Testis (tissue), 3 donors: ENCODE results near the gene ARRDC5. TPM values are rescaled to one million over a fixed set of nuclear protein-coding genes. Genes with fewer than 3 reads are reported as not detected.

Experiments used
- DNase-seq: peaks from one replicate; pipeline ENCODE4 v3.0.0-alpha.2; 2019
- H3K27ac ChIP-seq, 2 donors: fragments of 200-600 bp; sonication (generic); one replicate each; pipeline ENCODE4 v1.5.1; 2019
- H3K27me3 ChIP-seq: fragments of 200-600 bp; sonication (generic); one replicate; pipeline ENCODE4 v1.5.1; 2019
- H3K36me3 ChIP-seq: fragments of 200-600 bp; sonication (generic); one replicate; pipeline ENCODE4 v1.5.1; 2017; ENCODE audit warnings: low read depth; ENCODE audit errors: missing control alignments
- H3K4me1 ChIP-seq: fragments of 200-600 bp; sonication (generic); one replicate; pipeline ENCODE4 v1.5.1; 2019
- H3K4me3 ChIP-seq, 2 donors: fragments of 200-600 bp; sonication (generic); one replicate each; pipeline ENCODE4 v1.5.1; 2017 to 2019
- H3K9me3 ChIP-seq: fragments of 200-600 bp; sonication (generic); one replicate; pipeline ENCODE4 v1.5.1; 2017
- CTCF ChIP-seq, 3 experiments: fragments of 450-650 bp in 2 of 3; fragments of 200-600 bp in 1 of 3; sonication (generic) in 1 of 3; IDR thresholded peaks; one replicate each; pipeline ENCODE4 v1.5.1; 2016 to 2019; ENCODE audit warnings: antibody characterized with exemption in 3 of 3, mild to moderate bottlenecking in 2 of 3, moderate library complexity in 1 of 3
- POLR2A ChIP-seq: fragments of 450-650 bp; IDR thresholded peaks from one replicate; pipeline ENCODE4 v1.6.1; 2017; ENCODE audit warnings: antibody characterized with exemption, mild to moderate bottlenecking, moderate library complexity
- WGBS, 2 donors: methylation state at CpG; one replicate each; pipeline ENCODE4 v1.1.5; 2018; 5-methylcytosine and 5-hydroxymethylcytosine counted together
- intact Hi-C: fragments of 100-400 bp; cut with DNase I; formaldehyde crosslinking; loops from one replicate; pipeline ENCODE4 v1.15.1; 2023; ENCODE audit warnings: low total_unique reads
- polyA plus RNA-seq: library from polyadenylated mRNA; stranded (reverse); fragments of 350-450 nt; fragmentation: Illumina TruSeq; extraction: RNeasy Lipid Tissue Mini Kit (QIAGEN cat#74804); gene quantifications from one replicate; pipeline ENCODE4 v1.2.3, GENCODE V29; 2014; ENCODE audit warnings: low read depth, low replicate concordance; ENCODE audit not compliant: insufficient read depth
- total RNA-seq, 2 donors: library from RNA; depleted of rRNA; stranded (reverse); fragments of >200 nt; gene quantifications; one replicate each; pipeline ENCODE4 v1.2.3, GENCODE V29; 2016

The ARRDC5 gene
- total and polyA plus RNA-seq, 3 donors from 2014 or later, result 8.7 to 26.2 (median 17.4) TPM

- no peak overlapping the region for H3K27ac ChIP-seq
- TF ChIP-seq CTCF (IDR thresholded peaks at IDR 0.05), result no peak
- TF ChIP-seq POLR2A, result no peak
- intact Hi-C loops, result no loop called here
- no peaks in the 10 kb centered on the region for H3K27me3 ChIP-seq
- no peaks in the 10 kb centered on the region for H3K36me3 ChIP-seq
- peak; percentile 25 for DNase-seq
- WGBS, 2 donors, result 86 to 91% methylated on average over 15 to 23 of the region's 23 CpGs
- H3K9me3 ChIP-seq, result no peaks in the 10 kb centered on the region
- H3K4me1 ChIP-seq, result peaks cover 13% of the 10 kb centered on the region
- no peak overlapping the region for H3K4me3 ChIP-seq
These were observed 12.2 kb upstream of the ARRDC5 start for GRCh38 chr19:4914736-4915501.

GRCh38 chr19:4913996-4914735 lies 11.5 kb upstream of the ARRDC5 start:
- no peak overlapping the region for H3K4me3 ChIP-seq

GRCh38 chr19:4911786-4912672 lies 9.3 kb upstream of the ARRDC5 start:
- 41 to 49% methylated on average over 28 to 29 of the region's 29 CpGs for WGBS, 2 donors
- peak; percentile 63 for DNase-seq
- H3K36me3 ChIP-seq, result no peaks in the 10 kb centered on the region
- H3K27me3 ChIP-seq, result no peaks in the 10 kb centered on the region
- H3K4me1 ChIP-seq, result peaks cover 13% of the 10 kb centered on the region
- no peak for TF ChIP-seq POLR2A
- peak; percentile 33 to 67 (median 60) for TF ChIP-seq CTCF (IDR thresholded peaks at IDR 0.05)
- no peak overlapping the region for H3K4me3 ChIP-seq
- H3K27ac ChIP-seq, result no peak overlapping the region
- intact Hi-C loops, result no loop called here
- H3K9me3 ChIP-seq, result no peaks in the 10 kb centered on the region

More at GRCh38 chr19:4913996-4914735, 11.5 kb upstream of the ARRDC5 start:
- no peak for DNase-seq
- Histone ChIP-seq H3K27me3 (no peaks in the 10 kb centered on the region), H3K9me3 (no peaks in the 10 kb centered on the region), H3K4me1 (peaks cover 13% of the 10 kb centered on the region), H3K36me3 (no peaks in the 10 kb centered on the region), H3K27ac (no peak overlapping the region)
- TF ChIP-seq CTCF (IDR thresholded peaks at IDR 0.05) (no peak), POLR2A (no peak)
- WGBS, 2 donors, result 88 to 91% methylated on average over 24 of the region's 24 CpGs
- intact Hi-C loops, result no loop called here

- DNase-seq, result no peak
- H3K27me3 ChIP-seq, result no peaks in the 10 kb centered on the region
- WGBS, 2 donors, result 43 to 45% methylated on average over 15 of the region's 15 CpGs
- no peak overlapping the region for H3K4me3 ChIP-seq
- intact Hi-C loops, result no loop called here
- no peaks in the 10 kb centered on the region for H3K9me3 ChIP-seq
- TF ChIP-seq POLR2A (no peak), CTCF (IDR thresholded peaks at IDR 0.05) (no peak)
- peaks cover 13% of the 10 kb centered on the region for H3K4me1 ChIP-seq
- no peaks in the 10 kb centered on the region for H3K36me3 ChIP-seq
- H3K27ac ChIP-seq, result no peak overlapping the region
These were observed 8.6 kb upstream of the ARRDC5 start for GRCh38 chr19:4911314-4911713.
